GM12873 (cell line): Measurements from ENCODE around the gene GSX1.

Source experiments
- CTCF ChIP-seq: IDR thresholded peaks from 2 replicates; pipeline ENCODE4 v1.5.1; 2012; ENCODE audit warnings: low read depth, mild to moderate bottlenecking, moderate library complexity, low read length, control low read depth; ENCODE audit not compliant: insufficient read depth; ENCODE audit errors: missing control alignments

GSX1 gene

GRCh38 chr13:27789495-27790303, 2.6 kb upstream of the GSX1 start:
- TF ChIP-seq CTCF = no peak

GRCh38 chr13:27790523-27790922, 1.8 kb upstream of the GSX1 start:
- no peak for TF ChIP-seq CTCF

GRCh38 chr13:27791146-27791900, 960 bp upstream of the GSX1 start:
- no peak for TF ChIP-seq CTCF

- TF ChIP-seq CTCF = no peak
Observed at GRCh38 chr13:27791901-27792392, 336 bp upstream of the GSX1 start.

- no peak for TF ChIP-seq CTCF
Observed at GRCh38 chr13:27793507-27794367, 1.5 kb downstream of the GSX1 start.

- TF ChIP-seq CTCF = no peak
Observed at GRCh38 chr13:27794368-27794691, 2.0 kb downstream of the GSX1 start.
